Pancreas (tissue), 10 donors: ENCODE results near the gene ZNF536. TPM values are rescaled to one million over a fixed set of nuclear protein-coding genes. Genes with fewer than 3 reads are reported as not detected.

Source experiments
- ATAC-seq, 4 donors: fragments of 200-7000 bp; cut with Tn5 transposase; one replicate each; pipeline versions ENCODE4 v1.8.0 to v1.9.1; 2020; ENCODE audit warnings: mild to moderate bottlenecking in 4 of 4, moderate library complexity in 4 of 4
- DNase-seq, 6 donors: peaks; one replicate each; pipeline ENCODE4 v3.0.0-alpha.2; 2020
- FAIRE-seq: peaks from 2 replicates; lab custom pipeline; 2012; peaks lifted over from hg19 to GRCh38; lab: Jason Lieb, UNC
- H3K27ac ChIP-seq, 4 donors: fragments of 200-600 bp; sonication (generic); 1 replicate in 3 of 4; 2 replicates in 1 of 4; pipeline versions ENCODE4 v1.5.0 to v1.8.0; 2020
- H3K27me3 ChIP-seq, 4 donors: fragments of 200-600 bp; one replicate each; pipeline ENCODE4 v1.8.0; 2021
- H3K36me3 ChIP-seq, 3 donors: fragments of 200-600 bp; sonication (generic) in 1 of 3; one replicate each; pipeline versions ENCODE4 v1.5.0 to v1.8.0; 2020 to 2021
- H3K4me1 ChIP-seq, 3 donors: fragments of 200-600 bp; one replicate each; pipeline ENCODE4 v1.8.0; 2021
- H3K4me3 ChIP-seq, 4 donors: fragments of 200-600 bp; sonication (generic) in 2 of 4; one replicate each; pipeline versions ENCODE4 v1.5.0 to v1.8.0; 2020 to 2021
- H3K9me3 ChIP-seq, 4 donors: fragments of 200-600 bp; one replicate each; pipeline ENCODE4 v1.8.0; 2021
- CTCF ChIP-seq, 4 donors: fragments of 200-600 bp; sonication (generic) in 3 of 4; IDR thresholded peaks; one replicate each; pipeline versions ENCODE4 v1.5.0 to v1.8.0; 2021; ENCODE audit warnings: antibody characterized with exemption in 4 of 4
- WGBS, 2 donors: extraction: QIAGEN DNeasy Blood & Tissue Kit; methylation state at CpG; one replicate each; pipeline ENCODE4 v1.1.7; 2013; 5-methylcytosine and 5-hydroxymethylcytosine counted together
- intact Hi-C, 3 donors: fragments of 100-400 bp; cut with DNase I; formaldehyde crosslinking; loops; one replicate each; pipeline versions ENCODE4 v1.11.1 to v1.14.2; 2022
- polyA plus RNA-seq, 2 donors: library from polyadenylated mRNA; stranded (reverse); fragments of 200-250 nt; gene quantifications; one replicate each; pipeline ENCODE4 v1.2.3, GENCODE V29; 2013
- total RNA-seq, 6 donors: library from RNA; stranded (reverse); fragmentation: NEBNext Ultra II Directional in 4 of 6; extraction: Animal tissue kit (Norgen Biotek cat#: 25700) in 4 of 6; gene quantifications; one replicate each; pipeline versions ENCODE4 v1.2.1 to v1.2.4, GENCODE V29; 2021 to 2023
- donor health status: healthy with polysubstance abuse.
- donor health status: DM: no; HTN: no; CAD: no; lungs with moderate emphysema.
- donor health status: DM: no; HTN: no; CAD: no.
- donor health status: control.
- donor health status: control.
- donor health status: Bipolar disorder and iron deficiency.
- donor health status: DM: yes; HTN: yes; CAD: no.
- donor health status: DM: no; HTN: no; CAD: no.
- donor health status: DM: no; HTN: no; CAD: no.
- donor health status: DM: yes; HTN: yes; CAD: no.

Gene ZNF536
- total and polyA plus RNA-seq, 8 donors = 0.06 to 1.7 (median 0.13) TPM

GRCh38 chr19:30540761-30541160 lies 168.6 kb downstream of the ZNF536 start:
- H3K27ac ChIP-seq = no peak overlapping the region
- TF ChIP-seq CTCF (IDR thresholded peaks at IDR 0.05) = no peak

GRCh38 chr19:30541575-30541974 lies 169.4 kb downstream of the ZNF536 start:
- no peak for TF ChIP-seq CTCF (IDR thresholded peaks at IDR 0.05)
- FAIRE-seq (no peak), ATAC-seq (no peak), DNase-seq (no peak)
- Histone ChIP-seq H3K36me3 (no peaks in the 10 kb centered on the region), H3K27me3 (no peaks in the 10 kb centered on the region), H3K27ac (no peak overlapping the region), H3K4me1 (no peaks in the 10 kb centered on the region), H3K4me3 (no peak overlapping the region), H3K9me3 (no peaks in the 10 kb centered on the region)
- intact Hi-C loops = no loop called here

More at GRCh38 chr19:30540761-30541160, 168.6 kb downstream of the ZNF536 start:
- FAIRE-seq = no peak
- H3K27me3 ChIP-seq = no peaks in the 10 kb centered on the region
- H3K4me1 ChIP-seq = no peaks in the 10 kb centered on the region
- H3K36me3 ChIP-seq = no peaks in the 10 kb centered on the region
- intact Hi-C loops = no loop called here
- no peak for DNase-seq
- no peaks in the 10 kb centered on the region for H3K9me3 ChIP-seq
- 63 to 72% methylated on average over 6 of the region's 6 CpGs for WGBS, 2 donors
- H3K4me3 ChIP-seq = no peak overlapping the region
- no peak for ATAC-seq

GRCh38 chr19:30543243-30543945 lies 171.2 kb downstream of the ZNF536 start:
- Histone ChIP-seq H3K27ac (no peak overlapping the region), H3K4me1 (peaks cover 0 to 4% (median 3%) of the 10 kb centered on the region in 3 donors), H3K4me3 (no peak overlapping the region), H3K27me3 (no peaks in the 10 kb centered on the region), H3K9me3 (no peaks in the 10 kb centered on the region), H3K36me3 (no peaks in the 10 kb centered on the region)
- 82 to 88% methylated on average over 9 of the region's 9 CpGs for WGBS, 2 donors
- DNase-seq = no peak
- no peak for TF ChIP-seq CTCF (IDR thresholded peaks at IDR 0.05)
- ATAC-seq = no peak
- intact Hi-C loops = no loop called here
- FAIRE-seq = no peak

- WGBS, 2 donors = 81 to 82% methylated on average over 7 of the region's 7 CpGs
- Histone ChIP-seq H3K4me3 (no peak overlapping the region), H3K27me3 (no peaks in the 10 kb centered on the region), H3K27ac (no peak overlapping the region), H3K4me1 (peaks cover 0 to 4% (median 3%) of the 10 kb centered on the region in 3 donors), H3K9me3 (no peaks in the 10 kb centered on the region), H3K36me3 (no peaks in the 10 kb centered on the region)
- ATAC-seq (no peak), DNase-seq (no peak), FAIRE-seq (no peak)
- no peak for TF ChIP-seq CTCF (IDR thresholded peaks at IDR 0.05)
- intact Hi-C loops = no loop called here
These were observed 173.6 kb downstream of the ZNF536 start for GRCh38 chr19:30545752-30546151.

- no peak for TF ChIP-seq CTCF (IDR thresholded peaks at IDR 0.05)
- WGBS, 2 donors = 54 to 57% methylated on average over 6 of the region's 6 CpGs
- FAIRE-seq (no peak), ATAC-seq (no peak), DNase-seq (no peak)
- Histone ChIP-seq H3K36me3 (no peaks in the 10 kb centered on the region), H3K4me3 (no peak overlapping the region), H3K27ac (no peak overlapping the region), H3K4me1 (peaks cover 0 to 4% (median 3%) of the 10 kb centered on the region in 3 donors), H3K27me3 (no peaks in the 10 kb centered on the region), H3K9me3 (no peaks in the 10 kb centered on the region)
- intact Hi-C loops = no loop called here
These were observed 174.1 kb downstream of the ZNF536 start for GRCh38 chr19:30546332-30546731.
